Kidney tubule cell (primary cell): ENCODE measurements around the gene CRX.
"Not testable (repeated sequence)": the region's sequence is repeated elsewhere in the genome, so short reads cannot be mapped to it uniquely, and the experiment has no call there.

Source experiments
- DNase-seq: peaks from one replicate; pipeline ENCODE4 v3.0.0-alpha.2; 2018; ENCODE audit warnings: low spot score

Gene CRX

GRCh38 chr19:47860602-47861297 is 39.0 kb downstream of the CRX start:
- DNase-seq: no peak

GRCh38 chr19:47861630-47862029 is 39.9 kb downstream of the CRX start:
- no peak for DNase-seq

- DNase-seq: peak; percentile 60
Measured at GRCh38 chr19:47863514-47863936, 41.8 kb downstream of the CRX start.

GRCh38 chr19:47865166-47865565 is 43.4 kb downstream of the CRX start:
- DNase-seq: no peak

- DNase-seq: peak; percentile 32
Measured at GRCh38 chr19:47878906-47879305, 57.2 kb downstream of the CRX start.

GRCh38 chr19:47879385-47879784 is 57.6 kb downstream of the CRX start:
- DNase-seq: not testable (repeated sequence)

GRCh38 chr19:47881757-47882156 is 60.0 kb downstream of the CRX start:
- no peak for DNase-seq

GRCh38 chr19:47882890-47883289 is 61.2 kb downstream of the CRX start:
- DNase-seq: no peak

- no peak for DNase-seq
Measured at GRCh38 chr19:47885067-47885463, 63.3 kb downstream of the CRX start.

GRCh38 chr19:47886010-47886559 is 64.3 kb downstream of the CRX start, which contains the start of gene SULT2A1:
Gene SULT2A1 (minus strand): TSS chr19:47886315. CDS start chr19:47886257, 58 bp downstream.
- DNase-seq: no peak

GRCh38 chr19:47890865-47891621 is 69.3 kb downstream of the CRX start:
- no peak for DNase-seq

- DNase-seq: no peak
Measured at GRCh38 chr19:47891622-47891922, 69.8 kb downstream of the CRX start.

GRCh38 chr19:47891923-47892666 is 70.4 kb downstream of the CRX start:
- DNase-seq: no peak
